Esophagus squamous epithelium (tissue), 4 donors: ENCODE measurements around the gene KDM4E.

ENCODE experiments used
- CTCF ChIP-seq, 6 experiments: fragments of 450-650 bp in 4 of 6; fragments of 200-600 bp in 2 of 6; sonication (generic) in 2 of 6; IDR thresholded peaks; one replicate each; pipeline ENCODE4 v1.5.1; 2016 to 2019; ENCODE audit warnings: antibody characterized with exemption in 6 of 6, mild to moderate bottlenecking in 4 of 6, moderate library complexity in 4 of 6
- POLR2A ChIP-seq, 4 donors: fragments of 450-650 bp; IDR thresholded peaks; one replicate each; pipeline ENCODE4 v1.6.1; 2017; ENCODE audit warnings: antibody characterized with exemption in 4 of 4, mild to moderate bottlenecking in 4 of 4, moderate library complexity in 3 of 4

DNA sequence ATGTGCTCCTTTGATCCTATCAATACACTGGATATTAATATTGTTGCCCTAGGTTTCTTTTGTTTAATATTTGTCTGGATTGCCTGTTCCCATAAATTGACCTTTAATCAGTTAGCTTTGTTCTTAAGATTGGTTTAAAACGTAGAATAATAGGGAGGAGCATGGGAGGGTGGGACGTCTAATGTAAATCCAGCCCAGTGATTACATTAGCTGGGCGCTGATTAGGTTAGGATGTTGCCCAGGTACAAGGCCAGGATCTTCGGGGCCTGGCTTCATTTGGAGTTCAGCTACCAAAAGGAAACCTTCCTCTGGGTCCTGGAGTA, 41.6 kb downstream of the KDM4E start, which contains the start of gene SRSF8:
- TF ChIP-seq CTCF (IDR thresholded peaks at IDR 0.05) (no peak), POLR2A (IDR thresholded peaks at IDR 0.05) (no peak)
